Astrocyte (in vitro differentiated cells and primary cell): Measurements from ENCODE around the gene SP7. TPM values are rescaled to one million over a fixed set of nuclear protein-coding genes. Genes with fewer than 3 reads are reported as not detected.

ENCODE experiments used
- DNase-seq: peaks from one replicate; pipeline ENCODE4 v3.0.0-alpha.2; 2010; ENCODE audit warnings: low read depth
- FAIRE-seq: peaks from 2 replicates; lab custom pipeline; 2011; peaks lifted over from hg19 to GRCh38; lab: Jason Lieb, UNC
- H2AFZ ChIP-seq: 2 replicates; pipeline ENCODE4 v1.6.0; 2012; ENCODE audit warnings: low read depth, low read length, inconsistent platforms
- H3K27ac ChIP-seq: 2 replicates; pipeline ENCODE4 v1.5.1; 2011; ENCODE audit warnings: low read depth, low read length, inconsistent platforms
- H3K27me3 ChIP-seq: 2 replicates; pipeline ENCODE4 v1.6.0; 2011; ENCODE audit warnings: low read length, inconsistent platforms; ENCODE audit not compliant: insufficient read depth
- H3K36me3 ChIP-seq: 2 replicates; pipeline ENCODE4 v1.5.1; 2011; ENCODE audit warnings: low read length, inconsistent platforms; ENCODE audit not compliant: insufficient read depth
- H3K4me1 ChIP-seq: 2 replicates; pipeline ENCODE4 v1.5.1; 2011; ENCODE audit warnings: low read length, inconsistent platforms; ENCODE audit not compliant: insufficient read depth
- H3K4me2 ChIP-seq: 2 replicates; pipeline ENCODE4 v1.6.0; 2012; ENCODE audit warnings: low read length, inconsistent platforms
- H3K4me3 ChIP-seq: 2 replicates; pipeline ENCODE4 v1.5.1; 2011; ENCODE audit warnings: low read depth, mild to moderate bottlenecking, low read length, inconsistent platforms; ENCODE audit not compliant: insufficient read depth
- H3K79me2 ChIP-seq: 2 replicates; pipeline ENCODE4 v1.6.0; 2012; ENCODE audit warnings: mild to moderate bottlenecking, low read length, inconsistent platforms; ENCODE audit not compliant: insufficient read depth
- H3K9ac ChIP-seq: 2 replicates; pipeline ENCODE4 v1.6.0; 2012; ENCODE audit warnings: mild to moderate bottlenecking, low read length, inconsistent platforms
- H3K9me3 ChIP-seq: 2 replicates; pipeline ENCODE4 v1.5.1; 2012; ENCODE audit warnings: low read depth, mild to moderate bottlenecking, low read length, inconsistent platforms; ENCODE audit not compliant: insufficient read depth
- H4K20me1 ChIP-seq: 2 replicates; pipeline ENCODE4 v1.6.0; 2012; ENCODE audit warnings: low read length, inconsistent platforms; ENCODE audit not compliant: insufficient read depth
- H3K27ac Mint-ChIP-seq: one replicate; pipeline ENCODE4 v1.8.0; 2021; ENCODE audit warnings: mild to moderate bottlenecking, mixed read lengths; ENCODE audit not compliant: unreplicated experiment
- H3K27me3 Mint-ChIP-seq: one replicate; pipeline ENCODE4 v1.8.0; 2021; ENCODE audit warnings: low read depth, mixed read lengths; ENCODE audit not compliant: unreplicated experiment
- H3K36me3 Mint-ChIP-seq: one replicate; pipeline ENCODE4 v1.8.0; 2021; ENCODE audit warnings: low read depth, mixed read lengths; ENCODE audit not compliant: unreplicated experiment
- H3K4me1 Mint-ChIP-seq: one replicate; pipeline ENCODE4 v1.8.0; 2021; ENCODE audit warnings: low read depth, mixed read lengths; ENCODE audit not compliant: unreplicated experiment
- H3K4me3 Mint-ChIP-seq: one replicate; pipeline ENCODE4 v1.8.0; 2021; ENCODE audit warnings: mild to moderate bottlenecking, moderate library complexity, mixed read lengths; ENCODE audit not compliant: unreplicated experiment
- H3K9me3 Mint-ChIP-seq: one replicate; pipeline ENCODE4 v1.8.0; 2021; ENCODE audit warnings: mild to moderate bottlenecking, mixed read lengths; ENCODE audit not compliant: unreplicated experiment
- CTCF ChIP-seq: IDR thresholded peaks from 2 replicates; pipeline ENCODE4 v1.5.1; 2011; ENCODE audit warnings: low read depth, mild to moderate bottlenecking, inconsistent platforms, low read length, moderate library complexity; ENCODE audit not compliant: insufficient read depth
- EZH2 ChIP-seq: IDR thresholded peaks from 2 replicates; pipeline ENCODE4 v1.6.1; 2012; ENCODE audit warnings: mild to moderate bottlenecking, low read length, inconsistent platforms; ENCODE audit not compliant: insufficient read depth
- total RNA-seq: library from RNA; stranded (reverse); gene quantifications from 2 replicates; pipeline ENCODE4 v1.2.1, GENCODE V29; 2021

Gene SP7
- total RNA-seq, 1 donor from 2014 or later = not detected

DNA sequence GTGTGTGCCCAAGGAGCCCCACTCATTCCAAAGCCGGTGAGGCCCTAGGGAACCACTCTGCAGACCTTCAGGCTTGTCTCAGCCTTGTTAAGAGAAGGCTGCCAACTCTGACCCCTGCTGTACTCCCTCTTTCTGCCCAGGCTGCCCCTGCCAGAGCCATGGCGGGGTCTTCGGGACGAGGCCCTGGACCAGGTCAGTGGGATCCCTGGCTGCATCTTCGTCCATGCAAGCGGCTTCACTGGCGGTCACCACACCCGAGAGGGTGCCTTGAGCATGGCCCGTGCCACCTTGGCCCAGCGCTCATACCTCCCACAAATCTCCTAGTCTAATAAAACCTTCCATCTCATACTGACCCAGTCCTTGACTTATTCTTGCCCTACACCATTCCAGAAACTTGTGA is 29.3 kb downstream of the SP7 start:
- Mint-ChIP-seq H3K4me1 (peaks cover 4% of the 10 kb centered on the region), H3K36me3 (peaks cover 20% of the 10 kb centered on the region), H3K4me3 (no peak overlapping the region), H3K27me3 (no peaks in the 10 kb centered on the region), H3K9me3 (no peaks in the 10 kb centered on the region), H3K27ac (peak overlapping the region; percentile 1)
- no peaks in the 10 kb centered on the region for H3K27me3 ChIP-seq
- H3K9ac ChIP-seq = no peak overlapping the region
- H3K4me2 ChIP-seq = no peak overlapping the region
- H3K9me3 ChIP-seq = no peaks in the 10 kb centered on the region
- no peak overlapping the region for H3K4me3 ChIP-seq
- no peak overlapping the region for H2AFZ ChIP-seq
- peaks cover 20% of the 10 kb centered on the region for H4K20me1 ChIP-seq
- peaks cover 32% of the 10 kb centered on the region for H3K36me3 ChIP-seq
- H3K4me1 ChIP-seq = no peaks in the 10 kb centered on the region
- H3K27ac ChIP-seq = no peak overlapping the region
- FAIRE-seq = no peak
- TF ChIP-seq CTCF = no peak
- TF ChIP-seq EZH2 = no peak
- no peak for DNase-seq
- H3K79me2 ChIP-seq = peaks cover 24% of the 10 kb centered on the region

GRCh38 chr12:53302903-53303302 is 33.3 kb downstream of the SP7 start:
- H3K27me3 Mint-ChIP-seq = no peaks in the 10 kb centered on the region
- Histone ChIP-seq H3K4me1 (peaks cover 20% of the 10 kb centered on the region), H3K9me3 (no peaks in the 10 kb centered on the region), H3K4me2 (peak overlapping the region; percentile 16), H3K79me2 (peaks cover 46% of the 10 kb centered on the region), H4K20me1 (peaks cover 20% of the 10 kb centered on the region), H3K9ac (no peak overlapping the region), H2AFZ (no peak overlapping the region), H3K27ac (no peak overlapping the region), H3K36me3 (peaks cover 35% of the 10 kb centered on the region), H3K4me3 (no peak overlapping the region), H3K27me3 (no peaks in the 10 kb centered on the region)
- peak overlapping the region; percentile 7 for H3K27ac Mint-ChIP-seq
- no peak for TF ChIP-seq CTCF
- TF ChIP-seq EZH2 = no peak
- peaks cover 12% of the 10 kb centered on the region for H3K4me1 Mint-ChIP-seq
- H3K4me3 Mint-ChIP-seq = no peak overlapping the region
- no peak for DNase-seq
- H3K36me3 Mint-ChIP-seq = peaks cover 24% of the 10 kb centered on the region
- no peak for FAIRE-seq
- H3K9me3 Mint-ChIP-seq = no peaks in the 10 kb centered on the region

DNA sequence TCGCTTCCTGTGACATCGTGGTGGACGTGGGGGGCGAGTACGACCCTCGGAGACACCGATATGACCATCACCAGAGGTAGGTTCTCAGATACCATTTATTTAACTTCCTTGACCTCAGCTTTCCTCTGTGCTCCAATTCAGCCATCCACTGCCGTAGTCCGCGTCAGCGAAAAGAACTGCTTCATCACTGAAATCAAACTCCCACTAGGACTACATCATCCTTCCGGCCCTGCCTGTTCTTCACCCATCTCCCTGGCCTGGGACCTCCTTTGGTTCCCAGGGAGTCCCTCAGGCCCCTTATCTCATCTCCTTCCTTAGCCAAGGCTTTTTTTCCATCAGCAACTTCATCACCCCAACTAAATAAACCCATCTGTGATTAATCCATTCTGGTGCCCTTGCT is 36.0 kb downstream of the SP7 start:
- Mint-ChIP-seq H3K36me3 (peaks cover 15% of the 10 kb centered on the region), H3K4me1 (peaks cover 25% of the 10 kb centered on the region), H3K27ac (peak overlapping the region; percentile 86), H3K9me3 (no peaks in the 10 kb centered on the region), H3K4me3 (peak overlapping the region; percentile 90), H3K27me3 (no peaks in the 10 kb centered on the region)
- H3K9ac ChIP-seq = peak overlapping the region; percentile 94
- H3K4me1 ChIP-seq = peaks cover 30% of the 10 kb centered on the region
- peak; percentile 52 for DNase-seq
- no peaks in the 10 kb centered on the region for H3K9me3 ChIP-seq
- peaks cover 69% of the 10 kb centered on the region for H3K79me2 ChIP-seq
- H3K4me3 ChIP-seq = peak overlapping the region; percentile 82
- no peak for FAIRE-seq
- no peaks in the 10 kb centered on the region for H3K27me3 ChIP-seq
- H3K27ac ChIP-seq = peak overlapping the region; percentile 86
- peaks cover 22% of the 10 kb centered on the region for H3K36me3 ChIP-seq
- peak overlapping the region; percentile 72 for H2AFZ ChIP-seq
- peak overlapping the region; percentile 96 for H3K4me2 ChIP-seq
- TF ChIP-seq CTCF (no peak), EZH2 (no peak)
- peaks cover 14% of the 10 kb centered on the region for H4K20me1 ChIP-seq
